Astrocyte (in vitro differentiated cells and primary cell): ENCODE data around the gene RNF212B. TPM values are rescaled to one million over a fixed set of nuclear protein-coding genes. Genes with fewer than 3 reads are reported as not detected.
"Not testable (repeated sequence)": the region's sequence is repeated elsewhere in the genome, so short reads cannot be mapped to it uniquely, and the experiment has no call there.

Experiments used
- DNase-seq: peaks from one replicate; pipeline ENCODE4 v3.0.0-alpha.2; 2010; ENCODE audit warnings: low read depth
- FAIRE-seq: peaks from 2 replicates; lab custom pipeline; 2011; peaks lifted over from hg19 to GRCh38; lab: Jason Lieb, UNC
- H2AFZ ChIP-seq: 2 replicates; pipeline ENCODE4 v1.6.0; 2012; ENCODE audit warnings: low read depth, low read length, inconsistent platforms
- H3K27ac ChIP-seq: 2 replicates; pipeline ENCODE4 v1.5.1; 2011; ENCODE audit warnings: low read depth, low read length, inconsistent platforms
- H3K27me3 ChIP-seq: 2 replicates; pipeline ENCODE4 v1.6.0; 2011; ENCODE audit warnings: low read length, inconsistent platforms; ENCODE audit not compliant: insufficient read depth
- H3K36me3 ChIP-seq: 2 replicates; pipeline ENCODE4 v1.5.1; 2011; ENCODE audit warnings: low read length, inconsistent platforms; ENCODE audit not compliant: insufficient read depth
- H3K4me1 ChIP-seq: 2 replicates; pipeline ENCODE4 v1.5.1; 2011; ENCODE audit warnings: low read length, inconsistent platforms; ENCODE audit not compliant: insufficient read depth
- H3K4me2 ChIP-seq: 2 replicates; pipeline ENCODE4 v1.6.0; 2012; ENCODE audit warnings: low read length, inconsistent platforms
- H3K4me3 ChIP-seq: 2 replicates; pipeline ENCODE4 v1.5.1; 2011; ENCODE audit warnings: low read depth, mild to moderate bottlenecking, low read length, inconsistent platforms; ENCODE audit not compliant: insufficient read depth
- H3K79me2 ChIP-seq: 2 replicates; pipeline ENCODE4 v1.6.0; 2012; ENCODE audit warnings: mild to moderate bottlenecking, low read length, inconsistent platforms; ENCODE audit not compliant: insufficient read depth
- H3K9ac ChIP-seq: 2 replicates; pipeline ENCODE4 v1.6.0; 2012; ENCODE audit warnings: mild to moderate bottlenecking, low read length, inconsistent platforms
- H3K9me3 ChIP-seq: 2 replicates; pipeline ENCODE4 v1.5.1; 2012; ENCODE audit warnings: low read depth, mild to moderate bottlenecking, low read length, inconsistent platforms; ENCODE audit not compliant: insufficient read depth
- H4K20me1 ChIP-seq: 2 replicates; pipeline ENCODE4 v1.6.0; 2012; ENCODE audit warnings: low read length, inconsistent platforms; ENCODE audit not compliant: insufficient read depth
- H3K27ac Mint-ChIP-seq: one replicate; pipeline ENCODE4 v1.8.0; 2021; ENCODE audit warnings: mild to moderate bottlenecking, mixed read lengths; ENCODE audit not compliant: unreplicated experiment
- H3K27me3 Mint-ChIP-seq: one replicate; pipeline ENCODE4 v1.8.0; 2021; ENCODE audit warnings: low read depth, mixed read lengths; ENCODE audit not compliant: unreplicated experiment
- H3K36me3 Mint-ChIP-seq: one replicate; pipeline ENCODE4 v1.8.0; 2021; ENCODE audit warnings: low read depth, mixed read lengths; ENCODE audit not compliant: unreplicated experiment
- H3K4me1 Mint-ChIP-seq: one replicate; pipeline ENCODE4 v1.8.0; 2021; ENCODE audit warnings: low read depth, mixed read lengths; ENCODE audit not compliant: unreplicated experiment
- H3K4me3 Mint-ChIP-seq: one replicate; pipeline ENCODE4 v1.8.0; 2021; ENCODE audit warnings: mild to moderate bottlenecking, moderate library complexity, mixed read lengths; ENCODE audit not compliant: unreplicated experiment
- H3K9me3 Mint-ChIP-seq: one replicate; pipeline ENCODE4 v1.8.0; 2021; ENCODE audit warnings: mild to moderate bottlenecking, mixed read lengths; ENCODE audit not compliant: unreplicated experiment
- EZH2 ChIP-seq: IDR thresholded peaks from 2 replicates; pipeline ENCODE4 v1.6.1; 2012; ENCODE audit warnings: mild to moderate bottlenecking, low read length, inconsistent platforms; ENCODE audit not compliant: insufficient read depth
- total RNA-seq: library from RNA; stranded (reverse); gene quantifications from 2 replicates; pipeline ENCODE4 v1.2.1, GENCODE V29; 2021
- TF ChIP-seq, protein P1 (sequence below): IDR thresholded peaks from 2 replicates; pipeline ENCODE4 v1.5.1; 2011; ENCODE audit warnings: low read depth, mild to moderate bottlenecking, inconsistent platforms, low read length, moderate library complexity; ENCODE audit not compliant: insufficient read depth

The RNF212B gene
- total RNA-seq, 1 donor from 2014 or later: not detected

DNA sequence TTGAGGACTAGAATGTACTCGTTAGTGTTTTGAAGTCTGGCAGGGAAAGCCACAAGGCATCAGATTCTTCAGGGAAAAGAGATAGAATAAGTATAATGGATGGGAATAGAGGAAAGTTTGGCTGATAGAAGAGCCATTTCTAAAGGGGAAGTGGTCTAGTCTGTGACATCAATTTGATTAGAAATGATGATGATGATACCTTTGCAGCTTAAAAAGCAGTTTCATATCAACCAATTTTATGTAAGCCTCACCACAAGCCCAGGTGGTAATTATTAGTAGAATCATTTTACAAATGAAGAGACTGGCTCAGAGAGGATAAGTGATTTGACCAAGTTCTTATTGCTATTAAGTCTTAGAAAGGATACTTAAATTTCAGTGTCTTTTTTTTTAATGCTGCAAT, 2.9 kb downstream of the RNF212B start:
- no peak overlapping the region for H3K9ac ChIP-seq
- Mint-ChIP-seq H3K4me1 (no peaks in the 10 kb centered on the region), H3K36me3 (no peaks in the 10 kb centered on the region), H3K4me3 (no peak overlapping the region), H3K9me3 (no peaks in the 10 kb centered on the region), H3K27ac (no peak overlapping the region), H3K27me3 (peaks cover 2% of the 10 kb centered on the region)
- H2AFZ ChIP-seq: no peak overlapping the region
- no peaks in the 10 kb centered on the region for H3K36me3 ChIP-seq
- no peak overlapping the region for H3K4me3 ChIP-seq
- H3K27ac ChIP-seq: no peak overlapping the region
- no peak for TF ChIP-seq EZH2
- TF ChIP-seq, protein P1, sequence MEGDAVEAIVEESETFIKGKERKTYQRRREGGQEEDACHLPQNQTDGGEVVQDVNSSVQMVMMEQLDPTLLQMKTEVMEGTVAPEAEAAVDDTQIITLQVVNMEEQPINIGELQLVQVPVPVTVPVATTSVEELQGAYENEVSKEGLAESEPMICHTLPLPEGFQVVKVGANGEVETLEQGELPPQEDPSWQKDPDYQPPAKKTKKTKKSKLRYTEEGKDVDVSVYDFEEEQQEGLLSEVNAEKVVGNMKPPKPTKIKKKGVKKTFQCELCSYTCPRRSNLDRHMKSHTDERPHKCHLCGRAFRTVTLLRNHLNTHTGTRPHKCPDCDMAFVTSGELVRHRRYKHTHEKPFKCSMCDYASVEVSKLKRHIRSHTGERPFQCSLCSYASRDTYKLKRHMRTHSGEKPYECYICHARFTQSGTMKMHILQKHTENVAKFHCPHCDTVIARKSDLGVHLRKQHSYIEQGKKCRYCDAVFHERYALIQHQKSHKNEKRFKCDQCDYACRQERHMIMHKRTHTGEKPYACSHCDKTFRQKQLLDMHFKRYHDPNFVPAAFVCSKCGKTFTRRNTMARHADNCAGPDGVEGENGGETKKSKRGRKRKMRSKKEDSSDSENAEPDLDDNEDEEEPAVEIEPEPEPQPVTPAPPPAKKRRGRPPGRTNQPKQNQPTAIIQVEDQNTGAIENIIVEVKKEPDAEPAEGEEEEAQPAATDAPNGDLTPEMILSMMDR: no peak
- H3K79me2 ChIP-seq: no peaks in the 10 kb centered on the region
- peaks cover 4% of the 10 kb centered on the region for H3K4me1 ChIP-seq
- no peaks in the 10 kb centered on the region for H3K9me3 ChIP-seq
- no peak for DNase-seq
- H4K20me1 ChIP-seq: no peaks in the 10 kb centered on the region
- peaks cover 6% of the 10 kb centered on the region for H3K27me3 ChIP-seq
- no peak for FAIRE-seq
- H3K4me2 ChIP-seq: no peak overlapping the region

DNA sequence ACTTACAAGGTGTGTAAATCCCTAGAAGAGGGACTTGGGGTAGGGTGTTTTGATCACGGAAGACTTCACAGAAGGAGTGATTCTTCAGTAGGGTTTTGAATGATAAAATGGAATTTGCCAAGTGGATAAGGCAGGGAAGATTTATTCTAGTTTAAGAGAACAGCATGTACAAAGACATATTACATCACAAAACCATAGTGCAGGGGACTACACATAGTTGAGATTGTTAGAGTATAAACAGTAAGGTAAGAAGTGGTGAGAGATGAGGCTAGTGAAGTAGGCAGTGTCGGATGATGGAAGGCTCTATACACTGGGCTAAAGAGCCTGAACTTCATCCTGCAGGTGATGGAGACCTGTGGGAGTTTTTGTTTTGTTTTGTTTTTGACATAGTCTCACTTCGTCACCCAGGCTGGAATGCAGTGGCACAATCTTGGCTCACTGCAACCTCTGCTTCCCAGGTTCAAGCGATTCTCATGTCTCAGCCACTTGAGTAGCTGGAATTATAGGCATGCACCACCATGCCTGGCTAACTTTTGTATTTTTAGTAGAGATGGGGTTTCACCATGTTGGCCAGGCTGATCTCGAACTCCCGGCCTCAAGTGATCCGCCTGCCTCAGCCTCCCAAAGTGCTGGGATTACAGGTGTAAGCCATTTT, 3.5 kb downstream of the RNF212B start:
- H3K36me3 Mint-ChIP-seq, H2AFZ ChIP-seq, H3K9me3 Mint-ChIP-seq: not testable (repeated sequence)

DNA sequence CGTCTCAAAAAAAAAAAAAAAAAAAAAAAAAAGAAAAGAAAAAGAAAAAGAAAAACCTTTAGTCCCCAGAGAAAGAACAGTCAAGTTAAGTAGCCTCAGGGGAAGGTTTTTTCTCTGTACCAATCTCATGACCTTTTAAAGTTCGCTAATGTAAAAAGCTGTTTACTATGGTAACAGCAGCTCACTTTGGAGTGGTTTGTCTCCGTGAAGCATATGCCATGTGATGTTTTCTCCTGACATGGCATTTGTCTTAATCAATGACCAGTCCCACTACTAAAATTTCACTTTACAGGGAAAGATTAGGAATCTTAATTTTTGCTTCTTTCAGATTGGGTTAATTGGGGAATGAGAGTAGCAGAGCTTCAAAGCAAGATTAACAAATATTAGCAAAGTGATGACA, 4.3 kb downstream of the RNF212B start:
- DNase-seq (no peak), FAIRE-seq (no peak)
- TF ChIP-seq EZH2: no peak
- TF ChIP-seq, protein P1: no peak
- Mint-ChIP-seq H3K4me1 (no peaks in the 10 kb centered on the region), H3K36me3 (no peaks in the 10 kb centered on the region), H3K27me3 (no peaks in the 10 kb centered on the region), H3K9me3 (no peaks in the 10 kb centered on the region), H3K4me3 (no peak overlapping the region), H3K27ac (no peak overlapping the region)
- H3K36me3 ChIP-seq: no peaks in the 10 kb centered on the region
- H3K27ac ChIP-seq: no peak overlapping the region
- H4K20me1 ChIP-seq: no peaks in the 10 kb centered on the region
- no peak overlapping the region for H2AFZ ChIP-seq
- H3K9ac ChIP-seq: no peak overlapping the region
- no peaks in the 10 kb centered on the region for H3K9me3 ChIP-seq
- H3K4me3 ChIP-seq: no peak overlapping the region
- H3K27me3 ChIP-seq: peaks cover 5% of the 10 kb centered on the region
- peaks cover 4% of the 10 kb centered on the region for H3K4me1 ChIP-seq
- no peak overlapping the region for H3K4me2 ChIP-seq
- no peaks in the 10 kb centered on the region for H3K79me2 ChIP-seq

More for the DNA sequence above, 3.5 kb downstream of the RNF212B start:
- not testable (repeated sequence) for H3K4me2 ChIP-seq, H3K4me3 ChIP-seq, H3K27ac Mint-ChIP-seq, H3K4me1 ChIP-seq, DNase-seq, H4K20me1 ChIP-seq, H3K27me3 ChIP-seq, H3K36me3 ChIP-seq, H3K79me2 ChIP-seq, H3K27me3 Mint-ChIP-seq, FAIRE-seq, H3K4me3 Mint-ChIP-seq, H3K9me3 ChIP-seq, H3K27ac ChIP-seq, H3K4me1 Mint-ChIP-seq, H3K9ac ChIP-seq
